Measurements from ENCODE around the gene YEATS2. TPM values are rescaled to one million over a fixed set of nuclear protein-coding genes. Genes with fewer than 3 reads are reported as not detected.
A peak's percentile ranks its signal among the peaks of the same experiment; 100 is the strongest.
"Not testable (repeated sequence)": the region's sequence is repeated elsewhere in the genome, so short reads cannot be mapped to it uniquely, and the experiment has no call there.

The YEATS2 gene
- total RNA-seq, 1 donor from 2014 or later, result 45.3 TPM

GRCh38 chr3:183701744-183702143 lies 4.1 kb downstream of the YEATS2 start:
- H3K9me3 ChIP-seq (ENCODE audit: insufficient read depth, low read depth, low read length), result no peaks in the 10 kb centered on the region
- no peaks in the 10 kb centered on the region for H3K27me3 ChIP-seq (ENCODE audit: insufficient read depth, low read length)
- H3K4me1 Mint-ChIP-seq (ENCODE audit: low read depth, unreplicated experiment), result peaks cover 31% of the 10 kb centered on the region
- H3K36me3 ChIP-seq (ENCODE audit: insufficient read depth, low read length), result peaks cover 2% of the 10 kb centered on the region
- no peak for TF ChIP-seq CTCF (IDR thresholded peaks at IDR 0.05; ENCODE audit: insufficient read depth, low read depth, low read length)
- TF ChIP-seq EZH2 (IDR thresholded peaks at IDR 0.05; ENCODE audit: insufficient read depth, low read length), result no peak
- peaks cover 6% of the 10 kb centered on the region for H3K36me3 Mint-ChIP-seq (ENCODE audit: low read depth, unreplicated experiment)
- H3K27me3 Mint-ChIP-seq (ENCODE audit: low read depth, unreplicated experiment), result no peaks in the 10 kb centered on the region
- H3K27ac ChIP-seq (ENCODE audit: low read depth, low read length), result no peak overlapping the region
- FAIRE-seq, result no peak
- H3K79me2 ChIP-seq (ENCODE audit: insufficient read depth, low read length), result peaks cover 91% of the 10 kb centered on the region
- no peak overlapping the region for H3K4me2 ChIP-seq (ENCODE audit: low read length)
- no peaks in the 10 kb centered on the region for H3K9me3 Mint-ChIP-seq (ENCODE audit: unreplicated experiment)
- no peak overlapping the region for H3K4me3 ChIP-seq (ENCODE audit: insufficient read depth, low read depth, low read length)
- DNase-seq (ENCODE audit: low read depth), result no peak
- no peak overlapping the region for H3K4me3 Mint-ChIP-seq (ENCODE audit: unreplicated experiment)
- peak overlapping the region; percentile 3 for H3K27ac Mint-ChIP-seq (ENCODE audit: unreplicated experiment)
- peaks cover 75% of the 10 kb centered on the region for H4K20me1 ChIP-seq (ENCODE audit: insufficient read depth, low read length)
- no peak overlapping the region for H2AFZ ChIP-seq (ENCODE audit: low read depth, low read length)
- H3K4me1 ChIP-seq (ENCODE audit: insufficient read depth, low read length), result peaks cover 9% of the 10 kb centered on the region
- no peak overlapping the region for H3K9ac ChIP-seq (ENCODE audit: low read length)

DNA sequence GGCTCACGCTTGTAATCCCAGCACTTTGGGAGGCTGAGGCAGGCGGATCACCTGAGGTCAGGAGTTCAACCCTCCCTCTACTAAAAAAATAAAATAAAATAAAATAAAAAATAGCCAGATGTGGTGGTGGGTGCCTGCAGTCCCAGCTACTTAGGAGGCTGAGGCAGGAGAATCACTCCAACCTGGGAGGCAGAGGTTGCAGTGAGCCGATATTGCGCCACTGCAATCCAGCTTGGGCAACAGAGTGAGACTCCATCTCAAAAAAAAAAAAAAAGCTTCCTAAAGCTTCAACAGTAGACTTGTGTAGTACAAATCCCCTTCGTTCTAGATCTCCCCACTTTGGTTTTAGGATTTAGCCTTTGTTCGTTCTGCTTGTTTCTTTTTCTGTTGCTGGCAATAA lies 6.3 kb downstream of the YEATS2 start:
- H3K4me1 Mint-ChIP-seq (ENCODE audit: low read depth, unreplicated experiment), result peaks cover 27% of the 10 kb centered on the region
- peaks cover 94% of the 10 kb centered on the region for H4K20me1 ChIP-seq (ENCODE audit: insufficient read depth, low read length)
- not testable (repeated sequence) for H3K36me3 ChIP-seq (ENCODE audit: insufficient read depth, low read length); H3K27ac Mint-ChIP-seq (ENCODE audit: unreplicated experiment); DNase-seq (ENCODE audit: low read depth); H3K27me3 Mint-ChIP-seq (ENCODE audit: low read depth, unreplicated experiment); H3K9ac ChIP-seq (ENCODE audit: low read length); H3K36me3 Mint-ChIP-seq (ENCODE audit: low read depth, unreplicated experiment); H3K4me1 ChIP-seq (ENCODE audit: insufficient read depth, low read length); H3K4me3 ChIP-seq (ENCODE audit: insufficient read depth, low read depth, low read length); H3K4me2 ChIP-seq (ENCODE audit: low read length); H2AFZ ChIP-seq (ENCODE audit: low read depth, low read length); H3K9me3 ChIP-seq (ENCODE audit: insufficient read depth, low read depth, low read length); H3K27me3 ChIP-seq (ENCODE audit: insufficient read depth, low read length); H3K9me3 Mint-ChIP-seq (ENCODE audit: unreplicated experiment); FAIRE-seq; H3K27ac ChIP-seq (ENCODE audit: low read depth, low read length)
- peak overlapping the region; percentile 5 for H3K4me3 Mint-ChIP-seq (ENCODE audit: unreplicated experiment)
- peaks cover 100% of the 10 kb centered on the region for H3K79me2 ChIP-seq (ENCODE audit: insufficient read depth, low read length)

DNA sequence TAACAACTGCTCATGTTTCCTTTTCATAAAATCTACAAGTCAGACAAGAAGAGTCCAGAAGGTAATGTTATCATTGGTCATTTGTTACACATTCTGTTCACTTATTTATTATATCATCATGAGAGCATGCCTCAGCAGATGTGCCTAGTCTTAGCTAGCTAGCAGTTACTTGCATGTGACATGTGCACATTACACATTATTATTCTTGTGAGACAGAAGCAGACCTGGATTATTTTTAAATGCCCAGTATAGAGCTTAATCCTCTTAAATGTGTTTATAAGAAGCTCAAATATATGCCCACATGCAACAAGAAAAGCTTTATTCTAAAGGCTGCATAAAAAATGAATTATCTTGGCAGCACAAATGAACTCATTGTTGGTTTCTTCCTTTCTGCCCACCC lies 12.6 kb downstream of the YEATS2 start:
- no peaks in the 10 kb centered on the region for H3K9me3 Mint-ChIP-seq (ENCODE audit: unreplicated experiment)
- no peaks in the 10 kb centered on the region for H3K27me3 Mint-ChIP-seq (ENCODE audit: low read depth, unreplicated experiment)
- Histone ChIP-seq H3K9ac (ENCODE audit: low read length) (no peak overlapping the region), H3K4me3 (ENCODE audit: insufficient read depth, low read depth, low read length) (no peak overlapping the region), H3K36me3 (ENCODE audit: insufficient read depth, low read length) (no peaks in the 10 kb centered on the region), H4K20me1 (ENCODE audit: insufficient read depth, low read length) (peaks cover 90% of the 10 kb centered on the region), H2AFZ (ENCODE audit: low read depth, low read length) (no peak overlapping the region), H3K79me2 (ENCODE audit: insufficient read depth, low read length) (peaks cover 99% of the 10 kb centered on the region), H3K4me2 (ENCODE audit: low read length) (no peak overlapping the region), H3K9me3 (ENCODE audit: insufficient read depth, low read depth, low read length) (no peaks in the 10 kb centered on the region), H3K27me3 (ENCODE audit: insufficient read depth, low read length) (no peaks in the 10 kb centered on the region), H3K4me1 (ENCODE audit: insufficient read depth, low read length) (no peaks in the 10 kb centered on the region), H3K27ac (ENCODE audit: low read depth, low read length) (no peak overlapping the region)
- peaks cover 6% of the 10 kb centered on the region for H3K4me1 Mint-ChIP-seq (ENCODE audit: low read depth, unreplicated experiment)
- FAIRE-seq (no peak), DNase-seq (ENCODE audit: low read depth) (peak; percentile 19)
- H3K27ac Mint-ChIP-seq (ENCODE audit: unreplicated experiment), result no peak overlapping the region
- H3K36me3 Mint-ChIP-seq (ENCODE audit: low read depth, unreplicated experiment), result no peaks in the 10 kb centered on the region
- no peak for TF ChIP-seq EZH2 (IDR thresholded peaks at IDR 0.05; ENCODE audit: insufficient read depth, low read length)
- TF ChIP-seq CTCF (IDR thresholded peaks at IDR 0.05; ENCODE audit: insufficient read depth, low read depth, low read length), result no peak
- H3K4me3 Mint-ChIP-seq (ENCODE audit: unreplicated experiment), result no peak overlapping the region

Measured in astrocyte (in vitro differentiated cells and primary cell).